ENCODE results near the gene LOXL1. TPM values are rescaled to one million over a fixed set of nuclear protein-coding genes. Genes with fewer than 3 reads are reported as not detected.

Gene LOXL1
- total RNA-seq, 1 experiment from 2014 or later: 117 TPM

DNA sequence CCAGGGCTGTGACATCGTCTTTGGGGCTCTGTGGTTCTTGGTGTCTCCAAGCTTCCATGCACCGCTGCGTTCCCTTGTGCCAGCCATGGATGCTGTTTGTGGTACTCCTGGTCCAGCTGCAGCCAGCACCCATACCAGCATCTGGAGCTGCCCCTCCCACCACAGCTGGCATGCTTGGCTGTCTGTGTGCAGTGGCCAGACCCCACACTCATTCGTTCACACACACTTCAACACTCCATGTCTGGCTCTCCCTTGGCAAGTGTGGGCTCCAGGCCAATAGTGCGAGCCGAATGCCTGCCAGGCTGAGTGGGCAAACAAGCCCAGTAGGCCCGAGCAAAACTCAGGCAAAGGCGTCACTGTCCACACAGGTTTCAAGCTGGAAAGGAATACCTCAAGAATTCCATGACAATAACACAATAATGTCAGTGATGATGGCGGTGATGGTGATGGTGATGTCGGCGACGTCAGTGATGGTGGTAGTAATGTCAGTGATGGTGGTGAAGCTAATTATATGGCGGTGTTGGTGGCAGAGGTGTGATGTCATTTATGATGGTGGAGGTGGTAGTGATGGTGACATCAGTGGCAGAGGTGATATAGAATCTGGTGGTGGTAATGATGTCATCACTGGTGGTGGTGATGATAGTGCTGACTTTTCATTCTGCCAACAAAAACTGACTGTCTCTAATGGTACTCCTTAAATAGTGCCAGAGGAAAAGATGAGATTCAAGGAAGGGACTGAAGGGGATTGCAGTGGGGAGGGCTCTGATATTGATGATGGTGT, 33.6 kb upstream of the LOXL1 start:
- ChIA-PET POLR2A (ENCODE audit: low non-redundant PET) (interaction anchor here (0.6 kb wide), 1 partner anchor 161 kb away, joined by 10 read pairs; no protein-coding TSS in a partner anchor), CTCF (no interaction called here)
- DNase-seq (ENCODE audit: low spot score): no peak
- Histone ChIP-seq H3K36me3 (ENCODE audit: insufficient read depth, low read length, poor library complexity, severe bottlenecking) (no peaks in the 10 kb centered on the region), H3K9me3 (ENCODE audit: low read depth, low read length, poor library complexity, severe bottlenecking) (no peaks in the 10 kb centered on the region), H3K27ac (ENCODE audit: low read depth, low read length, poor library complexity, severe bottlenecking) (no peak overlapping the region), H3K4me3 (ENCODE audit: low read depth, low read length, poor library complexity, severe bottlenecking) (no peak overlapping the region), H3K27me3 (replicated peaks; ENCODE audit: insufficient read depth, low read depth, low read length, poor library complexity) (no peaks in the 10 kb centered on the region), H3K4me1 (ENCODE audit: insufficient read depth, low read length, poor library complexity, severe bottlenecking) (no peaks in the 10 kb centered on the region)
- intact Hi-C loops (cut with micrococcal nuclease; ENCODE audit: unreplicated experiment): no loop called here
- TF ChIP-seq EZH2 (IDR thresholded peaks at IDR 0.05; ENCODE audit: borderline replicate concordance, low read depth, low read length, poor library complexity, severe bottlenecking): no peak
- TF ChIP-seq, protein P1, sequence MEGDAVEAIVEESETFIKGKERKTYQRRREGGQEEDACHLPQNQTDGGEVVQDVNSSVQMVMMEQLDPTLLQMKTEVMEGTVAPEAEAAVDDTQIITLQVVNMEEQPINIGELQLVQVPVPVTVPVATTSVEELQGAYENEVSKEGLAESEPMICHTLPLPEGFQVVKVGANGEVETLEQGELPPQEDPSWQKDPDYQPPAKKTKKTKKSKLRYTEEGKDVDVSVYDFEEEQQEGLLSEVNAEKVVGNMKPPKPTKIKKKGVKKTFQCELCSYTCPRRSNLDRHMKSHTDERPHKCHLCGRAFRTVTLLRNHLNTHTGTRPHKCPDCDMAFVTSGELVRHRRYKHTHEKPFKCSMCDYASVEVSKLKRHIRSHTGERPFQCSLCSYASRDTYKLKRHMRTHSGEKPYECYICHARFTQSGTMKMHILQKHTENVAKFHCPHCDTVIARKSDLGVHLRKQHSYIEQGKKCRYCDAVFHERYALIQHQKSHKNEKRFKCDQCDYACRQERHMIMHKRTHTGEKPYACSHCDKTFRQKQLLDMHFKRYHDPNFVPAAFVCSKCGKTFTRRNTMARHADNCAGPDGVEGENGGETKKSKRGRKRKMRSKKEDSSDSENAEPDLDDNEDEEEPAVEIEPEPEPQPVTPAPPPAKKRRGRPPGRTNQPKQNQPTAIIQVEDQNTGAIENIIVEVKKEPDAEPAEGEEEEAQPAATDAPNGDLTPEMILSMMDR (conservative IDR thresholded peaks at IDR 0.05; ENCODE audit: low read depth, low read length): no peak
- BruUV-seq (replicated peaks): no TSS peak

DNA sequence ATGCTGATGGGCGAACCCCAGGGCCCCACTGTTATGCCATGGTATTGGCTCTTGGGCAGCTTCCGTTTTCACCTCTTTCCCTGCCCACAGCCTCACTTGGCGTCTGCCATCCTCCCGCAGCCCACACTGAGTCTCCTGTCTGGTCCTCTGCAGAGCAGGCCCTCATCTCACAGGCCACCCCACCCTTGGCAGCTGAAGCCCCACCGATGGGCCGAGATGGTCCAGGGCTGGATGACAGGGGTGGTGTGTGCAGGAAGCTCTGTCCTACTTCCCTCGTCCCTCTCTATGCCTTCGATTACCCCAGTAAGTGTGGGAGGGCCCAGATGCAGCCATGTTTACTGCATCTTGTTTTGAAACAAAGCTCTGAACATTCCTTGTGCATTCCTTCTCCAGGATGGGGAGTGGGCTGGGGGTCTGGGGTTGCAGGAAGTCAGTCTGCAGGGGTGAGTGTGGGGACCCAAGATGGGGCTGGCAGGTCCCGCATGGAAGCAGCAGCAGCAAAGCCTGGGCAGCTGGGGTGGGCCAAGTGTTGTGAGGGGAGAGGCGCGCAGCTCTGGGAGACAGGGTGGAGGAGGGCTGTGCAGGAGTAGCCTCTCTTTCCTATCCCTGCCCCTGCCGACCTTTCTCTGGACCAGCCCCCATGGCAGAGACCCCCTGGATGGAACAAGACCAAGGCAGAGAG, 32.0 kb upstream of the LOXL1 start:
- no peak for TF ChIP-seq EZH2 (IDR thresholded peaks at IDR 0.05; ENCODE audit: borderline replicate concordance, low read depth, low read length, poor library complexity, severe bottlenecking)
- TF ChIP-seq, protein P1 (conservative IDR thresholded peaks at IDR 0.05; ENCODE audit: low read depth, low read length): no peak
- Histone ChIP-seq H3K9me3 (ENCODE audit: low read depth, low read length, poor library complexity, severe bottlenecking) (no peaks in the 10 kb centered on the region), H3K4me3 (ENCODE audit: low read depth, low read length, poor library complexity, severe bottlenecking) (no peak overlapping the region), H3K27me3 (replicated peaks; ENCODE audit: insufficient read depth, low read depth, low read length, poor library complexity) (no peaks in the 10 kb centered on the region), H3K36me3 (ENCODE audit: insufficient read depth, low read length, poor library complexity, severe bottlenecking) (no peaks in the 10 kb centered on the region), H3K4me1 (ENCODE audit: insufficient read depth, low read length, poor library complexity, severe bottlenecking) (no peaks in the 10 kb centered on the region), H3K27ac (ENCODE audit: low read depth, low read length, poor library complexity, severe bottlenecking) (no peak overlapping the region)
- DNase-seq (ENCODE audit: low spot score): no peak
- ChIA-PET POLR2A (ENCODE audit: low non-redundant PET) (no interaction called here), CTCF (interaction anchor here (0.8 to 1.2 kb wide), 2 partner anchors 20 to 143 kb away, joined by 3 read pairs; no protein-coding TSS in a partner anchor)
- intact Hi-C loops (cut with micrococcal nuclease; ENCODE audit: unreplicated experiment): no loop called here
- BruUV-seq (replicated peaks): no TSS peak

DNA sequence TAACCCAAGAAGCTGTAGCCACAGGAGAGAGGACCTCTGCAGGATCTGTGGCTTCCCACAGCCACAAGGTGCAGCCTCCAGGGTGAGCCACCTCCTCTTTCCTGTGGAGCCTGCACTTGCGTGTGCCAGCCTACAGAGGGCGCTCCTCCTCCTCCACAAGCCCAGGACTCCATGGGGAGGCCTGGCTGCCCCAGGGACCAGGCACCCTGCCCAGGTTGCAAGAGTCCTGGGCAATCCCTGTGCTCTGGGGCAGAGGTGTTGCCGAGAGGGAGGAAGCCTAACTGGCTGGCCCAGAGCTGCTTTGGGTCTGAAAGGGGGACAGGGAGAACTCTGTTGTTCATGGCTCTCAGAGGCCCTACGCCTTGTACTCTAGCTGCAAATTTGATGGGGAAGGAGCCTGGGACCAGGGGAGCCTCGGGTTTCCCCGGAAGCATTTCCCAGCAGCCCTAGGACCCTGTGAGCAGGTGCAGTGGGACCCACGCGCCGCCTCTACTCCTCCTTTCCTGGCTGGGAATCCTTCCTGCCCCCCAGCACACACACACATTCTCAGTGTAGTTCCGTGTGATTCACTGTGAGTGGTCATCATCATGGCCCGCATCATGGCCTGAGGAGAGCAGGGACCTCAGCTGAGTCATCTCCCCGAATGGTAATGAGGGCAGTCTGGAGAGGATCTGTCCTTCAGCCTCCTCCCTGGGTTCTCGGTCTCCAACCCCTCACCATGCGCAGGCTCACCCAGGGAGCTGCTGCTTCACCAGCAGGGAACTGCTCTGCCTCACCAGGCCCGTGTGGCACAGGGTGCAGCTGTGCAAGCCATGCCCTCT, 28.6 kb upstream of the LOXL1 start:
- no peak overlapping the region for H3K27ac ChIP-seq (ENCODE audit: low read depth, low read length, poor library complexity, severe bottlenecking)
- TF ChIP-seq, protein P1 (conservative IDR thresholded peaks at IDR 0.05; ENCODE audit: low read depth, low read length): peak; percentile 99
- TF ChIP-seq EZH2 (IDR thresholded peaks at IDR 0.05; ENCODE audit: borderline replicate concordance, low read depth, low read length, poor library complexity, severe bottlenecking): no peak
- H3K4me3 ChIP-seq (ENCODE audit: low read depth, low read length, poor library complexity, severe bottlenecking): no peak overlapping the region
- no TSS peak for BruUV-seq (replicated peaks)
- intact Hi-C loops (cut with micrococcal nuclease; ENCODE audit: unreplicated experiment): loop anchor here (1.0 kb wide), 1 partner anchor 67 kb away; no protein-coding TSS in a partner anchor
- ChIA-PET POLR2A (ENCODE audit: low non-redundant PET) (no interaction called here), CTCF (interaction anchor here (1.0 to 1.4 kb wide), 4 partner anchors 10 to 67 kb away, joined by 3 to 5 read pairs (median 4); no protein-coding TSS in a partner anchor)
- H3K36me3 ChIP-seq (ENCODE audit: insufficient read depth, low read length, poor library complexity, severe bottlenecking): no peaks in the 10 kb centered on the region
- no peaks in the 10 kb centered on the region for H3K4me1 ChIP-seq (ENCODE audit: insufficient read depth, low read length, poor library complexity, severe bottlenecking)
- H3K27me3 ChIP-seq (replicated peaks; ENCODE audit: insufficient read depth, low read depth, low read length, poor library complexity): no peaks in the 10 kb centered on the region
- H3K9me3 ChIP-seq (ENCODE audit: low read depth, low read length, poor library complexity, severe bottlenecking): no peaks in the 10 kb centered on the region
- DNase-seq (ENCODE audit: low spot score): peak; percentile 82

Measured in A673 (cell line).